H9 (cell line): ENCODE measurements around the gene OPRL1. TPM values are rescaled to one million over a fixed set of nuclear protein-coding genes. Genes with fewer than 3 reads are reported as not detected.

Experiments used
- DNase-seq: peaks from one replicate; pipeline ENCODE4 v3.0.0-alpha.2; 2017
- H2AFZ ChIP-seq: one replicate; pipeline ENCODE4 v1.6.1; 2013; ENCODE audit warnings: mild to moderate bottlenecking, low read length, control low read depth, moderate library complexity
- H2AK5ac ChIP-seq: 2 replicates; pipeline ENCODE4 v1.6.1; 2013; ENCODE audit warnings: low read length, control low read depth, mixed read lengths; ENCODE audit not compliant: insufficient read length
- H2BK120ac ChIP-seq: one replicate; pipeline ENCODE4 v1.6.1; 2013; ENCODE audit warnings: low read depth, mild to moderate bottlenecking, low read length, control low read depth, inconsistent platforms; ENCODE audit not compliant: poor library complexity, severe bottlenecking
- H2BK12ac ChIP-seq: 2 replicates; pipeline ENCODE4 v1.6.1; 2013; ENCODE audit warnings: low read length, control low read depth, mixed read lengths, low read depth; ENCODE audit not compliant: insufficient read length
- H2BK15ac ChIP-seq: 2 replicates; pipeline ENCODE4 v1.6.1; 2013; ENCODE audit warnings: low read depth, low read length, control low read depth
- H2BK20ac ChIP-seq: one replicate; pipeline ENCODE4 v1.6.1; 2013; ENCODE audit warnings: low read depth, mild to moderate bottlenecking, low read length, control low read depth, inconsistent platforms; ENCODE audit not compliant: poor library complexity, severe bottlenecking
- H2BK5ac ChIP-seq: 2 replicates; pipeline ENCODE4 v1.6.1; 2013; ENCODE audit warnings: low read length, control low read depth, mixed read lengths; ENCODE audit not compliant: insufficient read length
- H3K14ac ChIP-seq: 2 replicates; pipeline ENCODE4 v1.6.1; 2013; ENCODE audit warnings: low read length, control low read depth; ENCODE audit not compliant: insufficient read depth
- H3K18ac ChIP-seq: 2 replicates; pipeline ENCODE4 v1.6.1; 2013; ENCODE audit warnings: low read depth, mild to moderate bottlenecking, mixed read lengths, low read length, control low read depth; ENCODE audit not compliant: insufficient read length
- H3K23ac ChIP-seq: 2 replicates; pipeline ENCODE4 v1.6.1; 2013; ENCODE audit warnings: low read length, control low read depth, mixed read lengths, low read depth; ENCODE audit not compliant: insufficient read length
- H3K23me2 ChIP-seq: 2 replicates; pipeline ENCODE4 v1.6.1; 2013; ENCODE audit warnings: low read depth, mild to moderate bottlenecking, mixed read lengths, low read length, control low read depth; ENCODE audit not compliant: insufficient read length, poor library complexity, severe bottlenecking
- H3K27ac ChIP-seq: 2 replicates; pipeline ENCODE4 v1.5.1; 2013; ENCODE audit warnings: low read length, control low read depth, mixed read lengths, low read depth; ENCODE audit not compliant: insufficient read length
- H3K27me3 ChIP-seq: 2 replicates; pipeline ENCODE4 v1.6.1; 2013; ENCODE audit warnings: low read length, control low read depth, inconsistent platforms; ENCODE audit not compliant: insufficient read depth
- H3K4ac ChIP-seq: 2 replicates; pipeline ENCODE4 v1.6.1; 2013; ENCODE audit warnings: low read depth, mild to moderate bottlenecking, control low read depth, inconsistent platforms, low read length, moderate library complexity
- H3K4me1 ChIP-seq: 2 replicates; pipeline ENCODE4 v1.6.1; 2013; ENCODE audit warnings: low read length, control low read depth, inconsistent platforms; ENCODE audit not compliant: insufficient read depth
- H3K4me2 ChIP-seq: 2 replicates; pipeline ENCODE4 v1.6.1; 2013; ENCODE audit warnings: low read length, control low read depth, mixed read lengths; ENCODE audit not compliant: insufficient read length, insufficient read depth
- H3K56ac ChIP-seq: 2 replicates; pipeline ENCODE4 v1.6.1; 2013; ENCODE audit warnings: low read depth, mild to moderate bottlenecking, mixed read lengths, low read length, control low read depth; ENCODE audit not compliant: insufficient read length
- H3K79me1 ChIP-seq: 2 replicates; pipeline ENCODE4 v1.6.1; 2013; ENCODE audit warnings: low read depth, mild to moderate bottlenecking, moderate library complexity, low read length, control low read depth, inconsistent platforms; ENCODE audit not compliant: insufficient read depth, poor library complexity, severe bottlenecking
- H3K79me2 ChIP-seq: 2 replicates; pipeline ENCODE4 v1.6.1; 2013; ENCODE audit warnings: low read length, control low read depth, inconsistent platforms; ENCODE audit not compliant: insufficient read depth
- H3K9ac ChIP-seq: 2 replicates; pipeline ENCODE4 v1.6.1; 2013; ENCODE audit warnings: low read length, control low read depth, mixed read lengths; ENCODE audit not compliant: insufficient read length; ENCODE audit errors: extremely low read depth
- H3K9me3 ChIP-seq: one replicate; pipeline ENCODE4 v1.6.1; 2013; ENCODE audit warnings: low read depth, low read length, inconsistent platforms; ENCODE audit not compliant: control insufficient read depth
- H3T11ph ChIP-seq: one replicate; pipeline ENCODE4 v1.6.1; 2013; ENCODE audit warnings: mild to moderate bottlenecking, low read length, control low read depth, inconsistent platforms
- H4K20me1 ChIP-seq: one replicate; pipeline ENCODE4 v1.6.1; 2013; ENCODE audit not compliant: control insufficient read depth, insufficient read length, insufficient read depth
- H4K5ac ChIP-seq: 2 replicates; pipeline ENCODE4 v1.6.1; 2013; ENCODE audit warnings: low read depth, mild to moderate bottlenecking, mixed read lengths, low read length, control low read depth; ENCODE audit not compliant: insufficient read length
- H4K8ac ChIP-seq: replicated peaks from 2 replicates; pipeline ENCODE4 v1.6.1; 2013; ENCODE audit warnings: low read length, control low read depth, mixed read lengths, low read depth; ENCODE audit not compliant: insufficient read length
- H4K91ac ChIP-seq: 2 replicates; pipeline ENCODE4 v1.6.1; 2013; ENCODE audit warnings: low read depth, mild to moderate bottlenecking, moderate library complexity, mixed read lengths, low read length, control low read depth; ENCODE audit not compliant: insufficient read length
- H3K27ac Mint-ChIP-seq, 3 experiments: 2 replicates in 2 of 3; 3 replicates in 1 of 3; pipeline ENCODE4 v1.8.0; 2020 to 2021; ENCODE audit warnings: mixed read lengths in 3 of 3, mild to moderate bottlenecking in 1 of 3, moderate library complexity in 1 of 3
- H3K27me3 Mint-ChIP-seq: 2 replicates; pipeline ENCODE4 v1.8.0; 2021; ENCODE audit warnings: low read depth, mild to moderate bottlenecking, moderate library complexity, mixed read lengths
- H3K36me3 Mint-ChIP-seq, 3 experiments: 2 replicates in 2 of 3; 3 replicates in 1 of 3; pipeline ENCODE4 v1.8.0; 2020 to 2021; ENCODE audit warnings: low read depth in 3 of 3, mixed read lengths in 3 of 3; ENCODE audit not compliant: insufficient read depth in 1 of 3
- H3K4me1 Mint-ChIP-seq, 2 experiments: 2 replicates each; pipeline ENCODE4 v1.8.0; 2020; ENCODE audit warnings: mixed read lengths in 2 of 2
- H3K4me3 Mint-ChIP-seq, 2 experiments: 2 replicates in 1 of 2; 3 replicates in 1 of 2; pipeline ENCODE4 v1.8.0; 2020 to 2021; ENCODE audit warnings: mild to moderate bottlenecking in 2 of 2, mixed read lengths in 2 of 2, moderate library complexity in 1 of 2
- H3K9me3 Mint-ChIP-seq, 2 experiments: 2 replicates in 1 of 2; 3 replicates in 1 of 2; pipeline ENCODE4 v1.8.0; 2020; ENCODE audit warnings: mild to moderate bottlenecking in 2 of 2, mixed read lengths in 2 of 2, moderate library complexity in 1 of 2
- WGBS: extraction: QIAGEN DNeasy Blood & Tissue Kit; methylation state at CpG from one replicate; pipeline ENCODE4 v1.1.7; 2013; ENCODE audit warnings: missing lambda C conversion rate, low lambda C conversion rate, mixed read lengths; ENCODE audit not compliant: insufficient read length; ENCODE audit errors: extremely low coverage; 5-methylcytosine and 5-hydroxymethylcytosine counted together
- total RNA-seq: library from RNA; stranded (reverse); gene quantifications from 2 replicates; pipeline ENCODE4 v1.2.1, GENCODE V29; 2021
- TF ChIP-seq, protein P1 (sequence below): fragments of 200-600 bp; sonication (generic); conservative IDR thresholded peaks from 3 replicates; pipeline ENCODE4 v1.8.0; 2021; ENCODE audit warnings: antibody characterized with exemption, mild to moderate bottlenecking

OPRL1 gene
- total RNA-seq, 1 experiment from 2014 or later: 0.90 TPM

GRCh38 chr20:64055893-64056638 is 23.8 kb upstream of the OPRL1 start:
- Mint-ChIP-seq H3K36me3 (no peaks in the 10 kb centered on the region; a peak in 1 of 7 replicates), H3K9me3 (no peaks in the 10 kb centered on the region; a peak in 1 of 5 replicates), H3K27me3 (peaks cover 25% of the 10 kb centered on the region), H3K27ac (no peak overlapping the region), H3K4me3 (no peak overlapping the region), H3K4me1 (peaks cover 21 to 30% of the 10 kb centered on the region in 2 experiments)
- no peak overlapping the region for H3K4me2 ChIP-seq
- no peak overlapping the region for H2AFZ ChIP-seq
- no peak overlapping the region for H2BK20ac ChIP-seq
- no peaks in the 10 kb centered on the region for H3K79me1 ChIP-seq
- H3K27ac ChIP-seq: no peak overlapping the region
- no peak overlapping the region for H4K8ac ChIP-seq
- H3T11ph ChIP-seq: no peak overlapping the region
- H3K18ac ChIP-seq: no peak overlapping the region
- H4K91ac ChIP-seq: no peak overlapping the region
- no peak overlapping the region for H2BK12ac ChIP-seq
- no peaks in the 10 kb centered on the region for H4K20me1 ChIP-seq
- H3K23me2 ChIP-seq: no peaks in the 10 kb centered on the region
- H3K9ac ChIP-seq: no peak overlapping the region
- no peaks in the 10 kb centered on the region; the same call in 1 of the 2 replicates for H3K27me3 ChIP-seq
- H2BK5ac ChIP-seq: no peak overlapping the region
- H2BK120ac ChIP-seq: no peak overlapping the region
- no peak overlapping the region for H3K56ac ChIP-seq
- H3K4ac ChIP-seq: no peak overlapping the region
- no peak overlapping the region for H2BK15ac ChIP-seq
- no peak overlapping the region for H4K5ac ChIP-seq
- TF ChIP-seq, protein P1, sequence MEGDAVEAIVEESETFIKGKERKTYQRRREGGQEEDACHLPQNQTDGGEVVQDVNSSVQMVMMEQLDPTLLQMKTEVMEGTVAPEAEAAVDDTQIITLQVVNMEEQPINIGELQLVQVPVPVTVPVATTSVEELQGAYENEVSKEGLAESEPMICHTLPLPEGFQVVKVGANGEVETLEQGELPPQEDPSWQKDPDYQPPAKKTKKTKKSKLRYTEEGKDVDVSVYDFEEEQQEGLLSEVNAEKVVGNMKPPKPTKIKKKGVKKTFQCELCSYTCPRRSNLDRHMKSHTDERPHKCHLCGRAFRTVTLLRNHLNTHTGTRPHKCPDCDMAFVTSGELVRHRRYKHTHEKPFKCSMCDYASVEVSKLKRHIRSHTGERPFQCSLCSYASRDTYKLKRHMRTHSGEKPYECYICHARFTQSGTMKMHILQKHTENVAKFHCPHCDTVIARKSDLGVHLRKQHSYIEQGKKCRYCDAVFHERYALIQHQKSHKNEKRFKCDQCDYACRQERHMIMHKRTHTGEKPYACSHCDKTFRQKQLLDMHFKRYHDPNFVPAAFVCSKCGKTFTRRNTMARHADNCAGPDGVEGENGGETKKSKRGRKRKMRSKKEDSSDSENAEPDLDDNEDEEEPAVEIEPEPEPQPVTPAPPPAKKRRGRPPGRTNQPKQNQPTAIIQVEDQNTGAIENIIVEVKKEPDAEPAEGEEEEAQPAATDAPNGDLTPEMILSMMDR: no peak
- no peaks in the 10 kb centered on the region for H3K79me2 ChIP-seq
- H3K14ac ChIP-seq: no peak overlapping the region; the same call in 1 of the 2 replicates
- no CpG with 5 or more reads among the region's 22 CpGs for WGBS
- no peaks in the 10 kb centered on the region for H3K4me1 ChIP-seq
- H3K23ac ChIP-seq: no peak overlapping the region
- no peaks in the 10 kb centered on the region for H3K9me3 ChIP-seq
- DNase-seq: no peak
- no peak overlapping the region for H2AK5ac ChIP-seq
